WTC11 (cell line): ENCODE results near the gene DRP2. TPM values are rescaled to one million over a fixed set of nuclear protein-coding genes. Genes with fewer than 3 reads are reported as not detected.

Experiments used
- ATAC-seq: fragments of 200-7000 bp; cut with Tn5 transposase; 2 replicates; pipeline ENCODE4 v1.10.0; 2021; ENCODE audit warnings: mild to moderate bottlenecking, moderate library complexity
- CTCF ChIA-PET: fragments of 300-600 bp; sonication (Branson Sonifier 250); formaldehyde crosslinking; loops from one replicate; lab custom pipeline; 2021; ENCODE audit warnings: antibody characterized with exemption; lab: Charles Lee
- POLR2A ChIA-PET: fragments of 350-600 bp; sonication (Branson Sonifier 250); formaldehyde crosslinking; loops from one replicate; lab custom pipeline; 2021; ENCODE audit warnings: antibody characterized with exemption; lab: Charles Lee
- DNase-seq: peaks from one replicate; pipeline ENCODE4 v3.0.0; 2021; ENCODE audit warnings: low spot score
- H3K27ac Mint-ChIP-seq: 2 replicates; pipeline ENCODE4 v1.8.0; 2021; ENCODE audit warnings: mixed read lengths
- H3K27me3 Mint-ChIP-seq: 2 replicates; pipeline ENCODE4 v1.8.0; 2021; ENCODE audit warnings: low read depth, mild to moderate bottlenecking, moderate library complexity, mixed read lengths
- H3K36me3 Mint-ChIP-seq: 2 replicates; pipeline ENCODE4 v1.8.0; 2021; ENCODE audit warnings: mixed read lengths
- H3K4me1 Mint-ChIP-seq: 2 replicates; pipeline ENCODE4 v1.8.0; 2022; ENCODE audit warnings: mixed read lengths
- H3K4me3 Mint-ChIP-seq: 2 replicates; pipeline ENCODE4 v1.8.0; 2021; ENCODE audit warnings: mild to moderate bottlenecking, moderate library complexity, mixed read lengths
- H3K9me3 Mint-ChIP-seq: 2 replicates; pipeline ENCODE4 v1.8.0; 2021; ENCODE audit warnings: mixed read lengths
- ARID4B ChIP-seq: sonication (generic); formaldehyde crosslinking; IDR thresholded peaks from 2 replicates; pipeline ENCODE4 v1.8.0; 2023; ENCODE audit warnings: missing genetic modification reagents, mild to moderate bottlenecking, borderline replicate concordance
- CTCF ChIP-seq: fragments of 200-600 bp; IDR thresholded peaks from 2 replicates; pipeline ENCODE4 v1.8.0; 2022; ENCODE audit warnings: antibody characterized with exemption
- E2F1 ChIP-seq: sonication (generic); formaldehyde crosslinking; IDR thresholded peaks from 2 replicates; pipeline ENCODE4 v1.8.0; 2022; ENCODE audit warnings: mild to moderate bottlenecking, missing genetic modification reagents
- ETV6 ChIP-seq: sonication (generic); formaldehyde crosslinking; IDR thresholded peaks from 2 replicates; pipeline ENCODE4 v1.8.1; 2022; ENCODE audit warnings: mild to moderate bottlenecking, missing genetic modification reagents
- FOXP1 ChIP-seq: sonication (generic); formaldehyde crosslinking; IDR thresholded peaks from 2 replicates; pipeline ENCODE4 v1.8.0; 2022; ENCODE audit warnings: missing genetic modification reagents, mild to moderate bottlenecking, moderate library complexity, borderline replicate concordance
- HMGA2 ChIP-seq: fragments of 250-450 bp; sonication (Bioruptor Pico); IDR thresholded peaks from 2 replicates; pipeline ENCODE4 v1.4.0; 2021; ENCODE audit warnings: mild to moderate bottlenecking, moderate library complexity
- MLX ChIP-seq: sonication (generic); formaldehyde crosslinking; IDR thresholded peaks from 2 replicates; pipeline ENCODE4 v1.8.1; 2023; ENCODE audit warnings: mild to moderate bottlenecking, missing genetic modification reagents, moderate library complexity
- NR3C1 ChIP-seq: sonication (generic); formaldehyde crosslinking; conservative IDR thresholded peaks from 2 replicates; pipeline ENCODE4 v1.8.1; 2023; ENCODE audit warnings: low read depth, mild to moderate bottlenecking, missing genetic modification reagents
- PRDM15 ChIP-seq: sonication (generic); formaldehyde crosslinking; IDR thresholded peaks from 2 replicates; pipeline ENCODE4 v1.8.0; 2022; ENCODE audit warnings: missing genetic modification reagents
- RORB ChIP-seq: fragments of 250-450 bp; sonication (Bioruptor Pico); IDR thresholded peaks from 2 replicates; pipeline ENCODE4 v1.9.0; 2021; ENCODE audit warnings: mild to moderate bottlenecking
- SMAD3 ChIP-seq: sonication (generic); formaldehyde crosslinking; IDR thresholded peaks from 2 replicates; pipeline ENCODE4 v1.8.0; 2022; ENCODE audit warnings: missing genetic modification reagents, mild to moderate bottlenecking, borderline replicate concordance
- USF1 ChIP-seq: sonication (generic); formaldehyde crosslinking; IDR thresholded peaks from 2 replicates; pipeline ENCODE4 v1.8.0; 2022; ENCODE audit warnings: mild to moderate bottlenecking, missing genetic modification reagents
- USF2 ChIP-seq: sonication (generic); formaldehyde crosslinking; IDR thresholded peaks from 2 replicates; pipeline ENCODE4 v1.8.1; 2023; ENCODE audit warnings: mild to moderate bottlenecking, missing genetic modification reagents, moderate library complexity
- ZNF219 ChIP-seq: sonication (generic); formaldehyde crosslinking; IDR thresholded peaks from 2 replicates; pipeline ENCODE4 v1.8.0; 2023; ENCODE audit warnings: missing genetic modification reagents, mild to moderate bottlenecking, borderline replicate concordance
- ZNF416 ChIP-seq: fragments of 250-450 bp; sonication (Bioruptor Pico); IDR thresholded peaks from 2 replicates; pipeline ENCODE4 v1.9.0; 2021; ENCODE audit warnings: mild to moderate bottlenecking, inconsistent platforms
- ZNF425 ChIP-seq: fragments of 250-450 bp; sonication (Bioruptor Pico); conservative IDR thresholded peaks from 2 replicates; pipeline ENCODE4 v1.9.0; 2021; ENCODE audit warnings: mild to moderate bottlenecking
- ZNF671 ChIP-seq: fragments of 250-450 bp; sonication (Bioruptor Pico); IDR thresholded peaks from 2 replicates; pipeline ENCODE4 v1.8.0; 2021; ENCODE audit warnings: mild to moderate bottlenecking
- total RNA-seq: library from RNA; stranded (reverse); gene quantifications from 3 replicates; pipeline ENCODE4 v1.2.3, GENCODE V29; 2021

The DRP2 gene
- total RNA-seq, 1 experiment from 2014 or later, result 0.52 TPM

GRCh38 chrX:101237041-101237440 is 17.5 kb downstream of the DRP2 start (continued):
- no peak for TF ChIP-seq CTCF

- Mint-ChIP-seq H3K27ac (no peak overlapping the region), H3K4me3 (no peak overlapping the region), H3K9me3 (no peaks in the 10 kb centered on the region), H3K4me1 (no peaks in the 10 kb centered on the region), H3K36me3 (no peaks in the 10 kb centered on the region), H3K27me3 (no peaks in the 10 kb centered on the region; the same call in 1 of the 2 replicates)
- no peak for DNase-seq
- POLR2A ChIA-PET, result no interaction called here
- CTCF ChIA-PET, result no interaction called here
- no peak for ATAC-seq
- TF ChIP-seq PRDM15 (CRISPR knock-in tag), result no peak
- TF ChIP-seq E2F1 (CRISPR knock-in tag), result no peak
- no peak for TF ChIP-seq MLX (CRISPR knock-in tag)
- TF ChIP-seq USF1, result no peak
- no peak for TF ChIP-seq ZNF416 (CRISPR knock-in tag)
- no peak for TF ChIP-seq HMGA2 (CRISPR knock-in tag)
- no peak for TF ChIP-seq FOXP1 (CRISPR knock-in tag)
- no peak for TF ChIP-seq ZNF219
- no peak for TF ChIP-seq RORB (CRISPR knock-in tag)
- TF ChIP-seq SMAD3 (CRISPR knock-in tag), result no peak
- no peak for TF ChIP-seq ARID4B (CRISPR knock-in tag)
- no peak for TF ChIP-seq ZNF425
- no peak for TF ChIP-seq USF2 (CRISPR knock-in tag)
- TF ChIP-seq NR3C1 (CRISPR knock-in tag), result no peak
- TF ChIP-seq ZNF671, result no peak
- TF ChIP-seq ETV6 (CRISPR knock-in tag), result no peak
- TF ChIP-seq, all 79 proteins: peak for 0
Observed at GRCh38 chrX:101241531-101241930, 21.9 kb downstream of the DRP2 start.
